GM21526 (cell line): ENCODE data around the gene MYO10.
"Not testable (repeated sequence)": the region's sequence is repeated elsewhere in the genome, so short reads cannot be mapped to it uniquely, and the experiment has no call there.

Experiments used
- ATAC-seq: cut with Tn5 transposase; IDR thresholded peaks from one replicate; pipeline ENCODE4 v1.9.1; 2021; ENCODE audit warnings: moderate library complexity; ENCODE audit not compliant: unreplicated experiment, low FRiP score

Gene MYO10

GRCh38 chr5:16936150-16936988, at the start of gene MYO10:
MYO10 (minus strand) TSS chr5:16936288; CDS start chr5:16935808, 480 bp downstream.
- ATAC-seq = peak; percentile 43

- not testable (repeated sequence) for ATAC-seq
These were observed 49.2 kb upstream of the MYO10 start for GRCh38 chr5:16985304-16985703.

GRCh38 chr5:16983972-16984371, 47.9 kb upstream of the MYO10 start:
- no peak for ATAC-seq

- no peak for ATAC-seq
These were observed 47.0 kb upstream of the MYO10 start for GRCh38 chr5:16983022-16983639.

- no peak for ATAC-seq
These were observed 45.6 kb upstream of the MYO10 start for GRCh38 chr5:16981700-16982099.

- no peak for ATAC-seq
These were observed 44.9 kb upstream of the MYO10 start for GRCh38 chr5:16980983-16981382.

GRCh38 chr5:16978296-16978695, 42.2 kb upstream of the MYO10 start:
- no peak for ATAC-seq

GRCh38 chr5:16976625-16977008, 40.5 kb upstream of the MYO10 start:
- ATAC-seq = no peak

- ATAC-seq = no peak
These were observed 40.0 kb upstream of the MYO10 start for GRCh38 chr5:16975950-16976624.

GRCh38 chr5:16974981-16975380, 38.9 kb upstream of the MYO10 start:
- no peak for ATAC-seq

- ATAC-seq = no peak
These were observed 34.7 kb upstream of the MYO10 start for GRCh38 chr5:16970826-16971225.

- ATAC-seq = no peak
These were observed 34.2 kb upstream of the MYO10 start for GRCh38 chr5:16970260-16970659.

- ATAC-seq = no peak
These were observed 29.5 kb upstream of the MYO10 start for GRCh38 chr5:16965581-16965980.

GRCh38 chr5:16963821-16964220, 27.7 kb upstream of the MYO10 start:
- no peak for ATAC-seq

- no peak for ATAC-seq
These were observed 25.0 kb upstream of the MYO10 start for GRCh38 chr5:16961131-16961530.

GRCh38 chr5:16957304-16958196, 21.5 kb upstream of the MYO10 start:
- no peak for ATAC-seq

GRCh38 chr5:16953729-16954128, 17.6 kb upstream of the MYO10 start:
- no peak for ATAC-seq

GRCh38 chr5:16952968-16953671, 17.0 kb upstream of the MYO10 start:
- no peak for ATAC-seq

- ATAC-seq = no peak
These were observed 10.6 kb upstream of the MYO10 start for GRCh38 chr5:16946725-16947124.
